GM08714 (cell line): ENCODE data around the gene OR51G2.
"Not testable (repeated sequence)": the region's sequence is repeated elsewhere in the genome, so short reads cannot be mapped to it uniquely, and the experiment has no call there.

Experiments
- H3K4me3 ChIP-seq: fragments of 200-500 bp; sonication (Bioruptor generic); 2 replicates; pipeline ENCODE4 v1.5.1; 2014; ENCODE audit warnings: mild to moderate bottlenecking, low read length, inconsistent platforms
- ZNF274 ChIP-seq: IDR thresholded peaks from 2 replicates; pipeline ENCODE4 v1.6.1; 2012; ENCODE audit warnings: mild to moderate bottlenecking, low read depth, low read length

OR51G2 gene, protein sequence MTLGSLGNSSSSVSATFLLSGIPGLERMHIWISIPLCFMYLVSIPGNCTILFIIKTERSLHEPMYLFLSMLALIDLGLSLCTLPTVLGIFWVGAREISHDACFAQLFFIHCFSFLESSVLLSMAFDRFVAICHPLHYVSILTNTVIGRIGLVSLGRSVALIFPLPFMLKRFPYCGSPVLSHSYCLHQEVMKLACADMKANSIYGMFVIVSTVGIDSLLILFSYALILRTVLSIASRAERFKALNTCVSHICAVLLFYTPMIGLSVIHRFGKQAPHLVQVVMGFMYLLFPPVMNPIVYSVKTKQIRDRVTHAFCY

GRCh38 chr11:4919250-4919649 is at the start of gene OR51G2:
OR51G2 (minus strand) TSS chr11:4919350; CDS start chr11:4915663, 3,687 bp downstream.
- no peak for TF ChIP-seq ZNF274
- H3K4me3 ChIP-seq: no peak within 1 kb of the TSS

DNA sequence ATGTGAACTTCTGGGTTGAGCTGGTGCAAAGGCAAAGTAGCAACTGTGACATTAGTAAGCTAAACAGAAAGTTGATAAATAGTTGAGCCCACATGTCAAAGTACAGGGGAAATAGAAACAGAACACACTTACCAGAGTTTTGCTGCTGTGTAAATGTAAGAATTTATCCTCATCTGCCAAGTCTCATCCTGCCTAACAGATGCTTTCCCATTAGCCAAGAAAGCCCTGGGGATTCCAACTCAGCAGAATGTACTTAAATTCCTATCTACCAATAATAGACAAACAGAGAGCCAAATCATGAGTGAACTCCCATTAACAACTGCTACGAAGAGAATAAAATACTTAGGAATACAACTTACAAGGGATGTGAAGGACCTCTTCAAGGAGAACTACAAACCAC is 43.7 kb upstream of the OR51G2 start:
- no peak overlapping the region for H3K4me3 ChIP-seq
- TF ChIP-seq ZNF274: no peak

GRCh38 chr11:4960877-4961276 is 41.7 kb upstream of the OR51G2 start:
- TF ChIP-seq ZNF274: no peak
- no peak overlapping the region for H3K4me3 ChIP-seq

GRCh38 chr11:4957396-4957795 is 38.2 kb upstream of the OR51G2 start:
- no peak overlapping the region for H3K4me3 ChIP-seq
- no peak for TF ChIP-seq ZNF274

DNA sequence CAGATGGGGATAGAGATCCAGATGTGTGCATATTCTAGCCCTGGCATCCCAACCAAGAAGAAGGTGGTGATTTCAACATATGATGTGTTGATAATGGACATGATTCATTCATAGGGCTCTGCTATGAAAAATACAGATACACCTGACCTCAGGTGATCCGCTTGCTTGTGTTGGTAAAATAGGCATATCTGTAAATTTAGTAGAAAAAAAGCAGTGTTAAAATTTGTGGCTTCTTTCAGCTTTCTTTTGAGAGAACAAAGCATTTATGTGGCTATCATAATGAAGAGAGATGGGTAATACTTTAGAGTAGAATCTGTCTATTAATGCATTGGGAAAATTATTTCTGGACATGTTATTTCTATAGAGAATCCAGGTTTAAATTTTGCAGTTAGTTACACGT is 36.5 kb upstream of the OR51G2 start, which contains the start of gene OR51A2:
OR51A2 (minus strand) TSS at position 101 of the 400 bp plus-strand sequence; CDS start at position 101, 0 bp downstream.
- not testable (repeated sequence) for H3K4me3 ChIP-seq

GRCh38 chr11:4947505-4947904 is 28.4 kb upstream of the OR51G2 start, which contains the start of gene OR51A4:
OR51A4 (minus strand) TSS chr11:4947605; CDS start chr11:4947100, 505 bp downstream.
- H3K4me3 ChIP-seq: no peak within 1 kb of the TSS
- TF ChIP-seq ZNF274: no peak

DNA sequence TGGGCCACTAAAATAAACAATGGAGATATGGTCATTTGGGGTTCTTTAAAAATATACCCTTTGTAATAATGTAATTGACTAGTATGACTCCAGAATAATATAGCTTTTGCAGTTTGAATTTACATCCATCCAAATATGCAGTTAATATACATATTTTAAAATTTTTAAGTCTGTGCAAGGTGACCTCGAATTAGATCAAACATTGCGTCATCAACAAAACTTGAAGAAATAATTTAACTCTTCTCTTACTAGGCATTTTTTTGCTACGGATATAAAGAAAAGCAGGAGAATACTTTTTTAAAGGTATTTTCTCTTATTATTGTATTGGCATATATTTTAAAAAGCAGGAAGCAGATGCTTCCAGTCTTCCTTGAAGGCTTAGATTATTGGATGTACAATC is 17.6 kb upstream of the OR51G2 start:
- no peak overlapping the region for H3K4me3 ChIP-seq
- no peak for TF ChIP-seq ZNF274

GRCh38 chr11:4932751-4933150 is 13.6 kb upstream of the OR51G2 start:
- no peak overlapping the region for H3K4me3 ChIP-seq
- no peak for TF ChIP-seq ZNF274

- H3K4me3 ChIP-seq: no peak overlapping the region
- no peak for TF ChIP-seq ZNF274
Measured at GRCh38 chr11:4926608-4927007, 7.5 kb upstream of the OR51G2 start.

DNA sequence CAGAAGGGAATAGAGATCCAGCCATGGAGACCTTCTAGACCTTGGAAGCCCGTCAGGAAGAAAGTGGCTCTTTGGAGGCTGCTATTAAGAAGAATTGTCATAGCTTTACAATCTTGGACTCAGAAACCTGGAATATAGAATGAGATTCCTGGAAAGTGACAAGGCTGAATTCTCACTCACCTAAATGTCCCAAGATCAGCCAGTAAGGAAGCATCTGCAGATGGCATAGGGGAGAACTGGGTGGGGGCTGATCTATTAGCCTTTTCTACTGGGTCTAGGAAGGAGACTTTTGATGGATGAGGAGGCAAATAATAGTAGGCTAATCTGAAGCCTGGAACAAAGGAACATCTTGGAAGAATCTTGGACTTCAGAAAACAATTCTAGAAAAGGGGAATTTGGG is 5.1 kb upstream of the OR51G2 start, which contains the start of gene OR51G1:
OR51G1 (minus strand) TSS at position 101 of the 400 bp plus-strand sequence; CDS start at position 101, 0 bp downstream.
- H3K4me3 ChIP-seq: no peak within 1 kb of the TSS
- TF ChIP-seq ZNF274: no peak

DNA sequence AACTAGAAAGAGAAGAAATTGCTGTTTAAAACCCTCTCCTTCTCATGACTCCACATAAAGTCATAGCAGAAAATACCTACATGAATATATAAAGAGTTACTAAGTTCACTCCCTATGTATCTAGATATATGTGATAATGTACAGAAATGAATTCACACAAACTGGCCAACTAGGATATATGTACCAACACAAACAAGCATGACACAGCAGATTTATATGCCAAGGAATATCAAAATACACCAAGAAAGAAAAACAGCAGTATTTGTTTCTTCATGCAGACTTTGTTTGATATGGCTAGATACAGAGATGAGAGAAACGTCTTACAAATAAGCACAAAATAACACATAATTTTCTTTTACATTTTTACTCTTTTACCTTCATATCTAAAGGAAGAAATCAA is 3.2 kb upstream of the OR51G2 start:
- H3K4me3 ChIP-seq: no peak overlapping the region
- no peak for TF ChIP-seq ZNF274

- H3K4me3 ChIP-seq: no peak overlapping the region
- no peak for TF ChIP-seq ZNF274
Measured at GRCh38 chr11:4921796-4922195, 2.6 kb upstream of the OR51G2 start.

DNA sequence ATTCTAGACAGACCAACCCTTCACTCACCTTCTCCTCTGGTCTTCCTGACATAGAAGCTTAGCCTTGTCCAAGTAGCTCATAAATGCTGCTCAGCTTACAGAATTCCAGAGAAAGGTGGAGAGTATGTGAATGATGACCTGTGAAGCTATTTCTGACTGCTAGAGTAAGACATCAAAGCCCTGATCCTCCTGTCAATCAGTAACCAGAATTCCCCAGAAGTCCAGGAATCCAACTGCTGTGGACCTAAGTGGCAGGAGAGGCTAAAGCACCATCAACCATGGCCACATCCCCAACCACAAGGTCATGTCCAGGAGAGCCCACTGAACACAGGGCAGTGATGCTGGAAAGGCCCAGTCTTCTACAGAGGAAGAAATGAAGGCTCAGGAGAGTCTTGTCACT is 2.6 kb downstream of the OR51G2 start:
- no peak overlapping the region for H3K4me3 ChIP-seq
- TF ChIP-seq ZNF274: no peak

- TF ChIP-seq ZNF274: no peak
- H3K4me3 ChIP-seq: no peak within 1 kb of the TSS
Measured at GRCh38 chr11:4903484-4903883, 15.7 kb downstream of the OR51G2 start, which contains the start of gene OR51A7. OR51A7 (plus strand) TSS chr11:4903783; CDS start chr11:4907370, 3,587 bp downstream.

DNA sequence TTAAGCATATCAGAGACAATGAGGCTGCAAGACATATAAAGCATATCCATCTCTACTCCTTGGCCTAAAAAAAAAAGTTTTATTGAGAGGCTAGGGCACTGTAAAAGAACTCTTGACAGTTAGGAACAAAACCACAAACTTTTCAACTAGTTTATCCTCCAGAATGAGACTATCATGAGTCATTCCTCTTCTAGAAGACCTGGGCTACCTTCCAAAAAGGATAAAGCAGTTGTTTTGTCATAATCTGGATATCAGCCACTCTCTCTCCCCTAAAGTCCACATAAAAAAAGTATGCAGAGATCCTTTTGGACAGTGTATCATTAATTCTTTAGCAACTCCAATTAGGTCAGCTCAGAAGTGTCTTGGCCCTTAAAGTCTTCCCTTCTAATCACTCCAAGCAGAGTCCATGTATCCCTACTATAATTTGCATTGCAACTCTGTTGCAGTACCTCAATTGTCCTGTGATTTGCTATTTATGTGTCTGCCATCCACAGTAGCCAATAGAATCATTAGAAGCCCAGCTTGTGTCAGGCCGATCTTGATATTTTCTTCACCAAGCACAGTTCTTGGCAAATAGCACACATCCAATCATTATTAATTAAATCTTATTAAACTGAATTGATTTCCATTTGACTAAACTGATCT is 27.0 kb downstream of the OR51G2 start:
- no peak overlapping the region for H3K4me3 ChIP-seq
- TF ChIP-seq ZNF274: no peak
